Astrocyte (in vitro differentiated cells and primary cell): Measurements from ENCODE around the gene LYRM7. TPM values are rescaled to one million over a fixed set of nuclear protein-coding genes. Genes with fewer than 3 reads are reported as not detected.

Source experiments
- DNase-seq: peaks from one replicate; pipeline ENCODE4 v3.0.0-alpha.2; 2010; ENCODE audit warnings: low read depth
- FAIRE-seq: peaks from 2 replicates; lab custom pipeline; 2011; peaks lifted over from hg19 to GRCh38; lab: Jason Lieb, UNC
- H2AFZ ChIP-seq: 2 replicates; pipeline ENCODE4 v1.6.0; 2012; ENCODE audit warnings: low read depth, low read length, inconsistent platforms
- H3K27ac ChIP-seq: 2 replicates; pipeline ENCODE4 v1.5.1; 2011; ENCODE audit warnings: low read depth, low read length, inconsistent platforms
- H3K27me3 ChIP-seq: 2 replicates; pipeline ENCODE4 v1.6.0; 2011; ENCODE audit warnings: low read length, inconsistent platforms; ENCODE audit not compliant: insufficient read depth
- H3K36me3 ChIP-seq: 2 replicates; pipeline ENCODE4 v1.5.1; 2011; ENCODE audit warnings: low read length, inconsistent platforms; ENCODE audit not compliant: insufficient read depth
- H3K4me1 ChIP-seq: 2 replicates; pipeline ENCODE4 v1.5.1; 2011; ENCODE audit warnings: low read length, inconsistent platforms; ENCODE audit not compliant: insufficient read depth
- H3K4me2 ChIP-seq: 2 replicates; pipeline ENCODE4 v1.6.0; 2012; ENCODE audit warnings: low read length, inconsistent platforms
- H3K4me3 ChIP-seq: 2 replicates; pipeline ENCODE4 v1.5.1; 2011; ENCODE audit warnings: low read depth, mild to moderate bottlenecking, low read length, inconsistent platforms; ENCODE audit not compliant: insufficient read depth
- H3K79me2 ChIP-seq: 2 replicates; pipeline ENCODE4 v1.6.0; 2012; ENCODE audit warnings: mild to moderate bottlenecking, low read length, inconsistent platforms; ENCODE audit not compliant: insufficient read depth
- H3K9ac ChIP-seq: 2 replicates; pipeline ENCODE4 v1.6.0; 2012; ENCODE audit warnings: mild to moderate bottlenecking, low read length, inconsistent platforms
- H3K9me3 ChIP-seq: 2 replicates; pipeline ENCODE4 v1.5.1; 2012; ENCODE audit warnings: low read depth, mild to moderate bottlenecking, low read length, inconsistent platforms; ENCODE audit not compliant: insufficient read depth
- H4K20me1 ChIP-seq: 2 replicates; pipeline ENCODE4 v1.6.0; 2012; ENCODE audit warnings: low read length, inconsistent platforms; ENCODE audit not compliant: insufficient read depth
- H3K27ac Mint-ChIP-seq: one replicate; pipeline ENCODE4 v1.8.0; 2021; ENCODE audit warnings: mild to moderate bottlenecking, mixed read lengths; ENCODE audit not compliant: unreplicated experiment
- H3K27me3 Mint-ChIP-seq: one replicate; pipeline ENCODE4 v1.8.0; 2021; ENCODE audit warnings: low read depth, mixed read lengths; ENCODE audit not compliant: unreplicated experiment
- H3K36me3 Mint-ChIP-seq: one replicate; pipeline ENCODE4 v1.8.0; 2021; ENCODE audit warnings: low read depth, mixed read lengths; ENCODE audit not compliant: unreplicated experiment
- H3K4me1 Mint-ChIP-seq: one replicate; pipeline ENCODE4 v1.8.0; 2021; ENCODE audit warnings: low read depth, mixed read lengths; ENCODE audit not compliant: unreplicated experiment
- H3K4me3 Mint-ChIP-seq: one replicate; pipeline ENCODE4 v1.8.0; 2021; ENCODE audit warnings: mild to moderate bottlenecking, moderate library complexity, mixed read lengths; ENCODE audit not compliant: unreplicated experiment
- H3K9me3 Mint-ChIP-seq: one replicate; pipeline ENCODE4 v1.8.0; 2021; ENCODE audit warnings: mild to moderate bottlenecking, mixed read lengths; ENCODE audit not compliant: unreplicated experiment
- CTCF ChIP-seq: IDR thresholded peaks from 2 replicates; pipeline ENCODE4 v1.5.1; 2011; ENCODE audit warnings: low read depth, mild to moderate bottlenecking, inconsistent platforms, low read length, moderate library complexity; ENCODE audit not compliant: insufficient read depth
- EZH2 ChIP-seq: IDR thresholded peaks from 2 replicates; pipeline ENCODE4 v1.6.1; 2012; ENCODE audit warnings: mild to moderate bottlenecking, low read length, inconsistent platforms; ENCODE audit not compliant: insufficient read depth
- total RNA-seq: library from RNA; stranded (reverse); gene quantifications from 2 replicates; pipeline ENCODE4 v1.2.1, GENCODE V29; 2021

Gene LYRM7
- total RNA-seq, 1 donor from 2014 or later: 7.0 TPM

- Mint-ChIP-seq H3K4me1 (peaks cover 2% of the 10 kb centered on the region), H3K27ac (no peak overlapping the region), H3K36me3 (no peaks in the 10 kb centered on the region), H3K4me3 (no peak overlapping the region), H3K9me3 (peaks cover 3% of the 10 kb centered on the region), H3K27me3 (no peaks in the 10 kb centered on the region)
- Histone ChIP-seq H3K4me3 (no peak overlapping the region), H3K27ac (no peak overlapping the region), H3K36me3 (no peaks in the 10 kb centered on the region), H3K9ac (no peak overlapping the region), H4K20me1 (no peaks in the 10 kb centered on the region), H3K9me3 (no peaks in the 10 kb centered on the region), H3K79me2 (no peaks in the 10 kb centered on the region), H3K4me2 (no peak overlapping the region), H2AFZ (no peak overlapping the region), H3K27me3 (no peaks in the 10 kb centered on the region), H3K4me1 (peaks cover 8% of the 10 kb centered on the region)
- no peak for TF ChIP-seq CTCF
- no peak for TF ChIP-seq EZH2
- DNase-seq: no peak
- no peak for FAIRE-seq
Observed at GRCh38 chr5:131245948-131246347, 75.2 kb downstream of the LYRM7 start.

GRCh38 chr5:131246504-131246903 is 75.8 kb downstream of the LYRM7 start:
- no peaks in the 10 kb centered on the region for H4K20me1 ChIP-seq
- peaks cover 8% of the 10 kb centered on the region for H3K4me1 ChIP-seq
- H2AFZ ChIP-seq: no peak overlapping the region
- H3K27me3 ChIP-seq: no peaks in the 10 kb centered on the region
- Mint-ChIP-seq H3K27ac (no peak overlapping the region), H3K9me3 (peaks cover 3% of the 10 kb centered on the region), H3K27me3 (no peaks in the 10 kb centered on the region), H3K4me3 (no peak overlapping the region), H3K4me1 (peaks cover 2% of the 10 kb centered on the region), H3K36me3 (no peaks in the 10 kb centered on the region)
- H3K9ac ChIP-seq: no peak overlapping the region
- H3K9me3 ChIP-seq: no peaks in the 10 kb centered on the region
- no peaks in the 10 kb centered on the region for H3K36me3 ChIP-seq
- TF ChIP-seq EZH2: no peak
- no peak for TF ChIP-seq CTCF
- no peaks in the 10 kb centered on the region for H3K79me2 ChIP-seq
- DNase-seq: no peak
- no peak overlapping the region for H3K27ac ChIP-seq
- no peak overlapping the region for H3K4me2 ChIP-seq
- H3K4me3 ChIP-seq: no peak overlapping the region
- no peak for FAIRE-seq

- no peaks in the 10 kb centered on the region for H3K27me3 Mint-ChIP-seq
- no peak overlapping the region for H3K4me3 Mint-ChIP-seq
- FAIRE-seq (no peak), DNase-seq (no peak)
- Histone ChIP-seq H3K9me3 (no peaks in the 10 kb centered on the region), H3K36me3 (no peaks in the 10 kb centered on the region), H2AFZ (no peak overlapping the region), H3K27ac (no peak overlapping the region), H3K9ac (no peak overlapping the region), H3K79me2 (no peaks in the 10 kb centered on the region), H3K4me3 (no peak overlapping the region), H4K20me1 (no peaks in the 10 kb centered on the region), H3K27me3 (no peaks in the 10 kb centered on the region), H3K4me2 (no peak overlapping the region), H3K4me1 (no peaks in the 10 kb centered on the region)
- H3K36me3 Mint-ChIP-seq: no peaks in the 10 kb centered on the region
- H3K9me3 Mint-ChIP-seq: peaks cover 3% of the 10 kb centered on the region
- no peaks in the 10 kb centered on the region for H3K4me1 Mint-ChIP-seq
- H3K27ac Mint-ChIP-seq: no peak overlapping the region
- TF ChIP-seq CTCF: no peak
- no peak for TF ChIP-seq EZH2
Observed at GRCh38 chr5:131250751-131251475, 80.2 kb downstream of the LYRM7 start.
